WTC11 (cell line): ENCODE measurements around the gene ELAVL1. TPM values are rescaled to one million over a fixed set of nuclear protein-coding genes. Genes with fewer than 3 reads are reported as not detected.

Experiments used
- ATAC-seq: fragments of 200-7000 bp; cut with Tn5 transposase; 2 replicates; pipeline ENCODE4 v1.10.0; 2021; ENCODE audit warnings: mild to moderate bottlenecking, moderate library complexity
- CTCF ChIA-PET: fragments of 300-600 bp; sonication (Branson Sonifier 250); formaldehyde crosslinking; loops from one replicate; lab custom pipeline; 2021; ENCODE audit warnings: antibody characterized with exemption; lab: Charles Lee
- POLR2A ChIA-PET: fragments of 350-600 bp; sonication (Branson Sonifier 250); formaldehyde crosslinking; loops from one replicate; lab custom pipeline; 2021; ENCODE audit warnings: antibody characterized with exemption; lab: Charles Lee
- DNase-seq: peaks from one replicate; pipeline ENCODE4 v3.0.0; 2021; ENCODE audit warnings: low spot score
- H3K27ac Mint-ChIP-seq: 2 replicates; pipeline ENCODE4 v1.8.0; 2021; ENCODE audit warnings: mixed read lengths
- H3K27me3 Mint-ChIP-seq: 2 replicates; pipeline ENCODE4 v1.8.0; 2021; ENCODE audit warnings: low read depth, mild to moderate bottlenecking, moderate library complexity, mixed read lengths
- H3K36me3 Mint-ChIP-seq: 2 replicates; pipeline ENCODE4 v1.8.0; 2021; ENCODE audit warnings: mixed read lengths
- H3K4me1 Mint-ChIP-seq: 2 replicates; pipeline ENCODE4 v1.8.0; 2022; ENCODE audit warnings: mixed read lengths
- H3K4me3 Mint-ChIP-seq: 2 replicates; pipeline ENCODE4 v1.8.0; 2021; ENCODE audit warnings: mild to moderate bottlenecking, moderate library complexity, mixed read lengths
- H3K9me3 Mint-ChIP-seq: 2 replicates; pipeline ENCODE4 v1.8.0; 2021; ENCODE audit warnings: mixed read lengths
- ARID4B ChIP-seq: sonication (generic); formaldehyde crosslinking; IDR thresholded peaks from 2 replicates; pipeline ENCODE4 v1.8.0; 2023; ENCODE audit warnings: missing genetic modification reagents, mild to moderate bottlenecking, borderline replicate concordance
- ATF6 ChIP-seq: sonication (generic); formaldehyde crosslinking; IDR thresholded peaks from 2 replicates; pipeline ENCODE4 v1.8.1; 2023; ENCODE audit warnings: mild to moderate bottlenecking, missing genetic modification reagents
- E2F4 ChIP-seq: sonication (generic); formaldehyde crosslinking; IDR thresholded peaks from 2 replicates; pipeline ENCODE4 v1.8.1; 2022; ENCODE audit warnings: low read depth, mild to moderate bottlenecking, moderate library complexity, missing genetic modification reagents, borderline replicate concordance
- E2F5 ChIP-seq: sonication (generic); formaldehyde crosslinking; IDR thresholded peaks from 2 replicates; pipeline ENCODE4 v1.8.1; 2022; ENCODE audit warnings: mild to moderate bottlenecking, moderate library complexity, missing genetic modification reagents
- ELF4 ChIP-seq: sonication (generic); formaldehyde crosslinking; IDR thresholded peaks from 2 replicates; pipeline ENCODE4 v1.8.1; 2022; ENCODE audit warnings: low read depth, mild to moderate bottlenecking, moderate library complexity, missing genetic modification reagents
- FOXJ3 ChIP-seq: sonication (generic); formaldehyde crosslinking; IDR thresholded peaks from 2 replicates; pipeline ENCODE4 v1.9.0; 2021; ENCODE audit warnings: missing genetic modification reagents, mild to moderate bottlenecking, borderline replicate concordance
- GTF2I ChIP-seq: fragments of 250-450 bp; sonication (Bioruptor Pico); conservative IDR thresholded peaks from 2 replicates; pipeline ENCODE4 v1.4.0; 2021; ENCODE audit warnings: mild to moderate bottlenecking
- NFE2L1 ChIP-seq: sonication (generic); formaldehyde crosslinking; IDR thresholded peaks from 2 replicates; pipeline ENCODE4 v1.8.1; 2023; ENCODE audit warnings: missing genetic modification reagents
- NFYB ChIP-seq: sonication (generic); formaldehyde crosslinking; conservative IDR thresholded peaks from 2 replicates; pipeline ENCODE4 v1.8.0; 2022; ENCODE audit warnings: low read depth, missing genetic modification reagents
- NR3C1 ChIP-seq: sonication (generic); formaldehyde crosslinking; conservative IDR thresholded peaks from 2 replicates; pipeline ENCODE4 v1.8.1; 2023; ENCODE audit warnings: low read depth, mild to moderate bottlenecking, missing genetic modification reagents
- SP1 ChIP-seq: sonication (generic); formaldehyde crosslinking; conservative IDR thresholded peaks from 2 replicates; pipeline ENCODE4 v1.8.1; 2022; ENCODE audit warnings: missing genetic modification reagents
- STAT6 ChIP-seq: sonication (generic); formaldehyde crosslinking; conservative IDR thresholded peaks from 2 replicates; pipeline ENCODE4 v1.8.1; 2023; ENCODE audit warnings: mild to moderate bottlenecking, low read depth, missing genetic modification reagents, moderate library complexity
- TCF7 ChIP-seq: sonication (generic); formaldehyde crosslinking; IDR thresholded peaks from 2 replicates; pipeline ENCODE4 v1.8.0; 2022; ENCODE audit warnings: mild to moderate bottlenecking, low read depth, missing genetic modification reagents, moderate library complexity
- TEAD1 ChIP-seq: sonication (generic); formaldehyde crosslinking; IDR thresholded peaks from 2 replicates; pipeline ENCODE4 v1.8.0; 2022; ENCODE audit warnings: mild to moderate bottlenecking, missing genetic modification reagents
- ZBTB21 ChIP-seq: sonication (generic); formaldehyde crosslinking; IDR thresholded peaks from 2 replicates; pipeline ENCODE4 v1.8.1; 2023; ENCODE audit warnings: mild to moderate bottlenecking, missing genetic modification reagents, borderline replicate concordance
- ZNF219 ChIP-seq: sonication (generic); formaldehyde crosslinking; IDR thresholded peaks from 2 replicates; pipeline ENCODE4 v1.8.0; 2023; ENCODE audit warnings: missing genetic modification reagents, mild to moderate bottlenecking, borderline replicate concordance
- ZNF263 ChIP-seq: sonication (generic); formaldehyde crosslinking; IDR thresholded peaks from 2 replicates; pipeline ENCODE4 v1.8.1; 2022; ENCODE audit warnings: low read depth, mild to moderate bottlenecking, moderate library complexity, missing genetic modification reagents
- ZNF317 ChIP-seq: sonication (generic); formaldehyde crosslinking; IDR thresholded peaks from 2 replicates; pipeline ENCODE4 v1.8.1; 2023; ENCODE audit warnings: low read depth, mild to moderate bottlenecking, moderate library complexity, missing genetic modification reagents, borderline replicate concordance
- ZNF396 ChIP-seq: fragments of 250-450 bp; sonication (Bioruptor Pico); IDR thresholded peaks from 2 replicates; pipeline ENCODE4 v1.8.0; 2021; ENCODE audit warnings: mild to moderate bottlenecking, moderate library complexity, borderline replicate concordance
- ZNF532 ChIP-seq: fragments of 250-450 bp; sonication (Bioruptor Pico); IDR thresholded peaks from 2 replicates; pipeline ENCODE4 v1.9.0; 2021; ENCODE audit warnings: mild to moderate bottlenecking, borderline replicate concordance
- total RNA-seq: library from RNA; stranded (reverse); gene quantifications from 3 replicates; pipeline ENCODE4 v1.2.3, GENCODE V29; 2021

ELAVL1 gene
- total RNA-seq, 1 experiment from 2014 or later, result 160 TPM

- DNase-seq (peak; percentile 97), ATAC-seq (peak; percentile 75)
- ChIA-PET CTCF (interaction anchor here (0.5 to 2.1 kb wide), 79 partner anchors 8 to 757 kb away, joined by 3 to 64 read pairs (median 5); partner anchors contain the start of genes CCL25, FBN3, MARCHF2 and SNAPC2), POLR2A (interaction anchor here (0.5 to 0.8 kb wide), 3 partner anchors 59 to 75 kb away, joined by 3 to 5 read pairs (median 3); partner anchors contain the start of gene TIMM44)
- Mint-ChIP-seq H3K9me3 (no peaks in the 10 kb centered on the region), H3K27me3 (no peaks in the 10 kb centered on the region), H3K27ac (peak overlapping the region; percentile 99), H3K36me3 (peaks cover 19% of the 10 kb centered on the region), H3K4me1 (peaks cover 38% of the 10 kb centered on the region), H3K4me3 (peak overlapping the region; percentile 98)
- TF ChIP-seq NFYB (CRISPR knock-in tag), result no peak
- TF ChIP-seq ZNF396, result no peak
- TF ChIP-seq ARID4B, result 0 out of 2 replicates have a peak, but pooled peaks have one; percentile 33
- no peak for TF ChIP-seq ATF6 (CRISPR knock-in tag)
- no peak for TF ChIP-seq GTF2I (CRISPR knock-in tag)
- TF ChIP-seq TEAD1 (CRISPR knock-in tag), result 0 out of 2 replicates have a peak, but pooled peaks have one; percentile 23
- no peak for TF ChIP-seq FOXJ3 (CRISPR knock-in tag)
- TF ChIP-seq STAT6 (CRISPR knock-in tag), result no peak
- TF ChIP-seq NR3C1, result no peak
- no peak for TF ChIP-seq E2F4
- no peak for TF ChIP-seq ELF4 (CRISPR knock-in tag)
- TF ChIP-seq ZNF219 (CRISPR knock-in tag), result no peak
- TF ChIP-seq E2F5 (CRISPR knock-in tag), result no peak
- no peak for TF ChIP-seq TCF7 (CRISPR knock-in tag)
- TF ChIP-seq ZNF532 (CRISPR knock-in tag), result no peak
- TF ChIP-seq NFE2L1, result no peak
- TF ChIP-seq SP1 (CRISPR knock-in tag), result no peak; the same call in 1 of the 2 replicates
- TF ChIP-seq ZNF317 (CRISPR knock-in tag), result no peak
- TF ChIP-seq ZBTB21 (CRISPR knock-in tag), result 0 out of 2 replicates have a peak, but pooled peaks have one; percentile 38
- no peak for TF ChIP-seq ZNF263
Observed at GRCh38 chr19:8001995-8002849, 3.2 kb downstream of the ELAVL1 start.
